ENCODE measurements around the gene PRELID3B. TPM values are rescaled to one million over a fixed set of nuclear protein-coding genes. Genes with fewer than 3 reads are reported as not detected.

PRELID3B gene
- total and polyA plus RNA-seq, 2 of the 13 experiments (the other 11 are each of a cell fraction or from before 2014, with no cell fraction given) = 23.3 to 42.6 TPM

GRCh38 chr20:59013031-59013951, 29.3 kb downstream of the PRELID3B start (continued):
- TF ChIP-seq KLF13 (CRISPR knock-in tag; IDR thresholded peaks at IDR 0.05) (no peak), NCOA5 (CRISPR knock-in tag; IDR thresholded peaks at IDR 0.05) (no peak), ZKSCAN1 (IDR thresholded peaks at IDR 0.05; ENCODE audit: low read length) (no peak), ZEB1 (IDR thresholded peaks at IDR 0.05; ENCODE audit: insufficient replicate concordance, low read depth) (no peak), MLXIP (CRISPR knock-in tag; IDR thresholded peaks at IDR 0.05; ENCODE audit: borderline replicate concordance) (no peak), KMT2B (CRISPR knock-in tag; IDR thresholded peaks at IDR 0.05) (no peak), ZNF432 (CRISPR knock-in tag; IDR thresholded peaks at IDR 0.05; ENCODE audit: borderline replicate concordance) (0 out of 2 replicates have a peak, but pooled peaks have one; percentile 28), NFE2L2 (IDR thresholded peaks at IDR 0.05; ENCODE audit: low read length) (no peak), RERE (CRISPR knock-in tag; IDR thresholded peaks at IDR 0.05; ENCODE audit: low read depth) (no peak), NR2F6 (IDR thresholded peaks at IDR 0.05) (no peak), NR2F6 (CRISPR knock-in tag; IDR thresholded peaks at IDR 0.05) (no peak), HOXA7 (CRISPR knock-in tag; IDR thresholded peaks at IDR 0.05) (no peak), ZNF512 (CRISPR knock-in tag; IDR thresholded peaks at IDR 0.05) (no peak), ETV5 (CRISPR knock-in tag; IDR thresholded peaks at IDR 0.05; ENCODE audit: borderline replicate concordance) (0 out of 2 replicates have a peak, but pooled peaks have one; percentile 1), ZNF234 (CRISPR knock-in tag; conservative IDR thresholded peaks at IDR 0.05) (no peak), USF2 (IDR thresholded peaks at IDR 0.05; ENCODE audit: low read depth, low read length) (no peak), USF2 (CRISPR knock-in tag; IDR thresholded peaks at IDR 0.05; ENCODE audit: borderline replicate concordance) (no peak), ZNF572 (CRISPR knock-in tag; IDR thresholded peaks at IDR 0.05) (peak; percentile 66; the same call in 1 of the 2 replicates)

Measured in HepG2 (cell line).